Amniotic epithelial cell (primary cell): Measurements from ENCODE around the gene GZMM.
A peak's percentile ranks its signal among the peaks of the same experiment; 100 is the strongest.

ENCODE experiments used
- DNase-seq: peaks from one replicate; pipeline ENCODE4 v3.0.0-alpha.2; 2010; ENCODE audit warnings: low read depth

Gene GZMM

GRCh38 chr19:566844-567243 lies 23.0 kb downstream of the GZMM start:
- no peak for DNase-seq

GRCh38 chr19:567296-567900 lies 23.5 kb downstream of the GZMM start:
- no peak for DNase-seq

- DNase-seq = no peak
These were observed 26.4 kb downstream of the GZMM start for GRCh38 chr19:570251-570686.

- DNase-seq = peak; percentile 33
These were observed 27.2 kb downstream of the GZMM start for GRCh38 chr19:570937-571565.

- peak; percentile 37 for DNase-seq
These were observed 27.7 kb downstream of the GZMM start for GRCh38 chr19:571566-571974.

GRCh38 chr19:572140-572742 lies 28.4 kb downstream of the GZMM start, which contains the start of gene BSG:
Gene BSG, plus strand, starts transcription at chr19:572596. Its CDS starts 39 bp downstream, at chr19:572635.
- DNase-seq = peak; percentile 95

GRCh38 chr19:572743-573518 lies 29.1 kb downstream of the GZMM start:
- DNase-seq = peak; percentile 65

- no peak for DNase-seq
These were observed 29.6 kb downstream of the GZMM start for GRCh38 chr19:573519-573825.

GRCh38 chr19:574658-575526 lies 31.0 kb downstream of the GZMM start:
- DNase-seq = peak; percentile 64

GRCh38 chr19:575527-576506 lies 32.0 kb downstream of the GZMM start:
- peak; percentile 73 for DNase-seq

GRCh38 chr19:576768-577438 lies 33.0 kb downstream of the GZMM start:
- no peak for DNase-seq

GRCh38 chr19:577439-578392 lies 33.9 kb downstream of the GZMM start:
- no peak for DNase-seq

GRCh38 chr19:579111-579841 lies 35.4 kb downstream of the GZMM start:
- no peak for DNase-seq

GRCh38 chr19:579842-580155 lies 35.9 kb downstream of the GZMM start:
- DNase-seq = no peak

GRCh38 chr19:580274-580835 lies 36.5 kb downstream of the GZMM start:
- no peak for DNase-seq

- DNase-seq = no peak
These were observed 37.7 kb downstream of the GZMM start for GRCh38 chr19:581399-582111.

GRCh38 chr19:582497-583197 lies 38.8 kb downstream of the GZMM start:
- DNase-seq = peak; percentile 67
